Esophagus squamous epithelium (tissue), 4 donors: ENCODE results near the gene KANSL1.

ENCODE experiments used
- POLR2A ChIP-seq, 4 donors: fragments of 450-650 bp; IDR thresholded peaks; one replicate each; pipeline ENCODE4 v1.6.1; 2017; ENCODE audit warnings: antibody characterized with exemption in 4 of 4, mild to moderate bottlenecking in 4 of 4, moderate library complexity in 3 of 4
- TF ChIP-seq, protein P1 (sequence below), 6 experiments: fragments of 450-650 bp in 4 of 6; fragments of 200-600 bp in 2 of 6; sonication (generic) in 2 of 6; IDR thresholded peaks; one replicate each; pipeline ENCODE4 v1.5.1; 2016 to 2019; ENCODE audit warnings: antibody characterized with exemption in 6 of 6, mild to moderate bottlenecking in 4 of 6, moderate library complexity in 4 of 6

DNA sequence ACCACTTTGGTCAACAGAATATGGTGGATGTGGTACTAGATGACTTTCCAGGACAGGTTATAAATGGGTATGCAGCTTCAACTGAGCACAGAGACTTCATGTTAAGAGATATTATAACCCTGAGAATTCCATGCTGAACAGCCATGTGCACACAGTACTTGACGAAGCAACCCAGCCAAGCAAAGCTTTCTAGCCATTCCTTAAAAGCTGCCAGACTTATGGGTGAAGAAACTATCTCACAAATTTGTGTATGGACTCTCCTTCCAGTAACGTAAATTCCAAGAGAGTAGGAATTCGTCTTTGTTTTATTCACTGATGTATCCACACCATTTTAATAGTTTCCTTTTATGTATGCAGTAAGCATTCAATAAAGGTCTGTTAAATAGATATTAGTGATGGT is 76.1 kb downstream of the KANSL1 start:
- TF ChIP-seq, protein P1, sequence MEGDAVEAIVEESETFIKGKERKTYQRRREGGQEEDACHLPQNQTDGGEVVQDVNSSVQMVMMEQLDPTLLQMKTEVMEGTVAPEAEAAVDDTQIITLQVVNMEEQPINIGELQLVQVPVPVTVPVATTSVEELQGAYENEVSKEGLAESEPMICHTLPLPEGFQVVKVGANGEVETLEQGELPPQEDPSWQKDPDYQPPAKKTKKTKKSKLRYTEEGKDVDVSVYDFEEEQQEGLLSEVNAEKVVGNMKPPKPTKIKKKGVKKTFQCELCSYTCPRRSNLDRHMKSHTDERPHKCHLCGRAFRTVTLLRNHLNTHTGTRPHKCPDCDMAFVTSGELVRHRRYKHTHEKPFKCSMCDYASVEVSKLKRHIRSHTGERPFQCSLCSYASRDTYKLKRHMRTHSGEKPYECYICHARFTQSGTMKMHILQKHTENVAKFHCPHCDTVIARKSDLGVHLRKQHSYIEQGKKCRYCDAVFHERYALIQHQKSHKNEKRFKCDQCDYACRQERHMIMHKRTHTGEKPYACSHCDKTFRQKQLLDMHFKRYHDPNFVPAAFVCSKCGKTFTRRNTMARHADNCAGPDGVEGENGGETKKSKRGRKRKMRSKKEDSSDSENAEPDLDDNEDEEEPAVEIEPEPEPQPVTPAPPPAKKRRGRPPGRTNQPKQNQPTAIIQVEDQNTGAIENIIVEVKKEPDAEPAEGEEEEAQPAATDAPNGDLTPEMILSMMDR (IDR thresholded peaks at IDR 0.05): no peak
- no peak for TF ChIP-seq POLR2A (IDR thresholded peaks at IDR 0.05)
